NCI-H187 treated with DMSO at 0.1 percent for 48 hours (cell line): ENCODE measurements around the gene HIF3A.

Experiments used
- DNase-seq: peaks from one replicate; lab custom pipeline; 2025; lab: John Stamatoyannopoulos, UW

HIF3A gene

GRCh38 chr19:46384396-46384795 is 87.6 kb downstream of the HIF3A start:
- no peak for DNase-seq

- no peak for DNase-seq
Measured at GRCh38 chr19:46385636-46386035, 88.8 kb downstream of the HIF3A start.

- no peak for DNase-seq
Measured at GRCh38 chr19:46386151-46386550, 89.3 kb downstream of the HIF3A start.

- DNase-seq: no peak
Measured at GRCh38 chr19:46386996-46387712, 90.3 kb downstream of the HIF3A start.

- no peak for DNase-seq
Measured at GRCh38 chr19:46387713-46388130, 90.9 kb downstream of the HIF3A start.

GRCh38 chr19:46388311-46389095 is 91.7 kb downstream of the HIF3A start:
- DNase-seq: no peak

- no peak for DNase-seq
Measured at GRCh38 chr19:46390121-46390858, 93.4 kb downstream of the HIF3A start.

GRCh38 chr19:46390866-46391265 is 94.0 kb downstream of the HIF3A start:
- no peak for DNase-seq

- no peak for DNase-seq
Measured at GRCh38 chr19:46391296-46392251, 94.7 kb downstream of the HIF3A start.

- no peak for DNase-seq
Measured at GRCh38 chr19:46392252-46392801, 95.5 kb downstream of the HIF3A start.

GRCh38 chr19:46392837-46393236 is 96.0 kb downstream of the HIF3A start:
- DNase-seq: no peak
